Psoas muscle (tissue), 8 donors: ENCODE measurements around the gene NFIB. TPM values are rescaled to one million over a fixed set of nuclear protein-coding genes. Genes with fewer than 3 reads are reported as not detected.
A peak's percentile ranks its signal among the peaks of the same experiment; 100 is the strongest.

Source experiments
- ATAC-seq, 4 donors: fragments of 200-7000 bp; cut with Tn5 transposase; one replicate each; pipeline ENCODE4 v1.9.1; 2020; ENCODE audit warnings: moderate library complexity in 3 of 4, mild to moderate bottlenecking in 2 of 4
- DNase-seq, 2 donors: peaks; one replicate each; pipeline ENCODE4 v3.0.0-alpha.2; 2020
- H3K27ac ChIP-seq: fragments of 200-600 bp; one replicate; pipeline ENCODE4 v1.8.0; 2022
- H3K27me3 ChIP-seq, 3 donors: fragments of 200-600 bp in 1 of 3; one replicate each; pipeline versions ENCODE4 v1.6.1 to v1.8.0; 2013 to 2022; ENCODE audit warnings: low read length in 2 of 3, mild to moderate bottlenecking in 2 of 3, moderate library complexity in 1 of 3; ENCODE audit not compliant: insufficient read depth in 3 of 3
- H3K36me3 ChIP-seq, 2 donors: fragments of 200-600 bp in 1 of 2; one replicate each; pipeline versions ENCODE4 v1.6.1 to v1.8.0; 2013 to 2022; ENCODE audit warnings: low read depth in 1 of 2, mild to moderate bottlenecking in 1 of 2, moderate library complexity in 1 of 2; ENCODE audit not compliant: insufficient read depth in 1 of 2
- H3K4me1 ChIP-seq: fragments of 200-600 bp; one replicate; pipeline ENCODE4 v1.8.0; 2022
- H3K4me3 ChIP-seq: fragments of 200-600 bp; one replicate; pipeline ENCODE4 v1.8.0; 2022; ENCODE audit warnings: mild to moderate bottlenecking
- H3K9me3 ChIP-seq: fragments of 200-600 bp; one replicate; pipeline ENCODE4 v1.8.0; 2022
- CTCF ChIP-seq: fragments of 200-600 bp; IDR thresholded peaks from one replicate; pipeline ENCODE4 v1.8.0; 2022; ENCODE audit warnings: antibody characterized with exemption
- WGBS, 3 donors: extraction: QIAGEN DNeasy Blood & Tissue Kit; methylation state at CpG; one replicate each; pipeline versions ENCODE4 v1.1.6 to v1.1.7; 2013; 5-methylcytosine and 5-hydroxymethylcytosine counted together
- intact Hi-C, 2 donors: fragments of 100-400 bp; cut with DNase I; formaldehyde crosslinking; loops; one replicate each; pipeline versions ENCODE4 v1.11.0 to v1.14.2; 2022
- polyA plus RNA-seq, 3 donors: library from polyadenylated mRNA; stranded (reverse); fragments of 200-250 nt; gene quantifications; one replicate each; pipeline ENCODE4 v1.2.3, GENCODE V29; 2013
- total RNA-seq, 4 donors: library from RNA; stranded (reverse); fragmentation: NEBNext Ultra II Directional in 2 of 4; extraction: Animal tissue kit (Norgen Biotek cat#: 25700) in 2 of 4; gene quantifications; one replicate each; pipeline versions ENCODE4 v1.2.1 to v1.2.4, GENCODE V29; 2021 to 2023
- donor health status: healthy with polysubstance abuse.
- donor health status: DM: no; HTN: no; CAD: no; lungs with moderate emphysema.
- donor health status: Bipolar disorder and iron deficiency.
- donor health status: healthy.
- donor health status: DM: yes; HTN: yes; CAD: no.
- donor health status: DM: no; HTN: no; CAD: no.
- donor health status: DM: no; HTN: no; CAD: no.
- donor health status: DM: yes; HTN: yes; CAD: no.

The NFIB gene
- total and polyA plus RNA-seq, 7 donors, result 5.8 to 65.1 (median 35.0) TPM

- H3K9me3 ChIP-seq, result no peaks in the 10 kb centered on the region
- TF ChIP-seq CTCF, result no peak
- no peaks in the 10 kb centered on the region for H3K36me3 ChIP-seq
- ATAC-seq (peak in 3 of 4 donors; percentile 22 to 53 (median 35)), DNase-seq (no peak)
- H3K27me3 ChIP-seq, result no peaks in the 10 kb centered on the region
- WGBS, 3 donors, result 9 to 12% (median 11%) methylated on average over 7 of the region's 7 CpGs
- peaks cover 92% of the 10 kb centered on the region for H3K4me1 ChIP-seq
- H3K27ac ChIP-seq, result peak overlapping the region; percentile 82
- intact Hi-C loops, result loop anchor here (5.0 kb wide), 1 partner anchor 34 kb away; no protein-coding TSS in a partner anchor
- H3K4me3 ChIP-seq, result peak overlapping the region; percentile 54
These were observed 40.9 kb downstream of the NFIB start for GRCh38 chr9:14272927-14273528.

GRCh38 chr9:14271093-14271673 is 42.8 kb downstream of the NFIB start:
- no peak for TF ChIP-seq CTCF
- H3K27ac ChIP-seq, result peak overlapping the region; percentile 68
- intact Hi-C loops, result loop anchor here (5.0 kb wide), 1 partner anchor 36 kb away; no protein-coding TSS in a partner anchor
- no peaks in the 10 kb centered on the region for H3K9me3 ChIP-seq
- H3K36me3 ChIP-seq, result no peaks in the 10 kb centered on the region
- peak overlapping the region; percentile 54 for H3K4me3 ChIP-seq
- peaks cover 73% of the 10 kb centered on the region for H3K4me1 ChIP-seq
- ATAC-seq (peak in 3 of 4 donors; percentile 44 to 53 (median 51)), DNase-seq (peak; percentile 48 to 68)
- WGBS, 3 donors, result 15 to 25% (median 18%) methylated on average over 6 to 7 of the region's 7 CpGs
- H3K27me3 ChIP-seq, result no peaks in the 10 kb centered on the region

- Histone ChIP-seq H3K4me3 (no peak overlapping the region), H3K27me3 (no peaks in the 10 kb centered on the region), H3K27ac (peak overlapping the region; percentile 68), H3K9me3 (no peaks in the 10 kb centered on the region), H3K36me3 (no peaks in the 10 kb centered on the region), H3K4me1 (peaks cover 69% of the 10 kb centered on the region)
- DNase-seq (no peak), ATAC-seq (peak in 1 of 4 donors; percentile 14)
- TF ChIP-seq CTCF, result no peak
- WGBS, 3 donors, result 47 to 51% (median 51%) methylated on average over 4 of the region's 4 CpGs
- intact Hi-C loops, result loop anchor here (5.0 kb wide), 1 partner anchor 37 kb away; no protein-coding TSS in a partner anchor
These were observed 43.4 kb downstream of the NFIB start for GRCh38 chr9:14270358-14271092.

GRCh38 chr9:14269916-14270315 is 44.0 kb downstream of the NFIB start:
- H3K27me3 ChIP-seq, result no peaks in the 10 kb centered on the region
- intact Hi-C loops, result loop anchor here (5.0 kb wide), 1 partner anchor 37 kb away; no protein-coding TSS in a partner anchor
- ATAC-seq, result no peak
- H3K27ac ChIP-seq, result peak overlapping the region; percentile 68
- H3K4me1 ChIP-seq, result peaks cover 69% of the 10 kb centered on the region
- no peak overlapping the region for H3K4me3 ChIP-seq
- H3K9me3 ChIP-seq, result no peaks in the 10 kb centered on the region
- no peak for DNase-seq
- H3K36me3 ChIP-seq, result no peaks in the 10 kb centered on the region
- no peak for TF ChIP-seq CTCF
